ENCODE measurements around the gene TCP1.
"Not testable (repeated sequence)": the region's sequence is repeated elsewhere in the genome, so short reads cannot be mapped to it uniquely, and the experiment has no call there.

Gene TCP1

DNA sequence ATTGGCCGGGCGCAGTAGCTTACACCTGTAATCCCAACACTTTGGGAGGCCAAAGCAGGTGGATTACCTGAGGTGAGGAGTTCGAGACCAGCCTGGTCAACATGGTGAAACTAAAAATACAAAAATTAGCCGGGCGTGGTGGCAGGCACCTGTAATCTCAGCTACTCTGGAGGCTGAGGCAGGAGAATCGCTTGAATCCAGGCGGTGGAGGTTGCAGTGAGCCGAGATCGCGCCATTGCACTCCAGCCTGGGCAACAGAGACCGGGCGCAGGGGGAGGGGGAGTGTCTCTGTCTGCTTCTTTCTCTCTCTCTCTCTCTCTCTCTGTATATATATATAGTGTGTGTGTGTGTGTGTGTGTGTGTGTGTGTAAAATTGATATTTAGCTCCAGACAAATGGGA, 56.9 kb downstream of the TCP1 start:
- DNase-seq: not testable (repeated sequence)

DNA sequence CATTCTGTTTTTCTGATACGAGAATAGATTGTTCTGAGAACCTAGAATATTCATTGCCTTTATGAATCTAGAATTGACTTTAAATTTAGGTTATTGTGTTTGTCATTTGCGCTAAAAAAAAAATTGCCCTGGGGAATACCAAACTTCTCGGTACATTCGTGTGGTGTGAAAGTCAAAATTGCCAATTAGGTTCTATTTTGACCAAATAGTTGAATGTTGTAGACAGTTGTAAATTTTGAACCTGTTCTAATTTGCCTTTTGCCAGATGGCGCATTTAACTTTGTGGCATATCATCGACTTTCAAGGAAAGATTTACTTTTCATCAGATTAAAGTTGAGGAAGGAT, 59.1 kb downstream of the TCP1 start:
- no peak for DNase-seq

DNA sequence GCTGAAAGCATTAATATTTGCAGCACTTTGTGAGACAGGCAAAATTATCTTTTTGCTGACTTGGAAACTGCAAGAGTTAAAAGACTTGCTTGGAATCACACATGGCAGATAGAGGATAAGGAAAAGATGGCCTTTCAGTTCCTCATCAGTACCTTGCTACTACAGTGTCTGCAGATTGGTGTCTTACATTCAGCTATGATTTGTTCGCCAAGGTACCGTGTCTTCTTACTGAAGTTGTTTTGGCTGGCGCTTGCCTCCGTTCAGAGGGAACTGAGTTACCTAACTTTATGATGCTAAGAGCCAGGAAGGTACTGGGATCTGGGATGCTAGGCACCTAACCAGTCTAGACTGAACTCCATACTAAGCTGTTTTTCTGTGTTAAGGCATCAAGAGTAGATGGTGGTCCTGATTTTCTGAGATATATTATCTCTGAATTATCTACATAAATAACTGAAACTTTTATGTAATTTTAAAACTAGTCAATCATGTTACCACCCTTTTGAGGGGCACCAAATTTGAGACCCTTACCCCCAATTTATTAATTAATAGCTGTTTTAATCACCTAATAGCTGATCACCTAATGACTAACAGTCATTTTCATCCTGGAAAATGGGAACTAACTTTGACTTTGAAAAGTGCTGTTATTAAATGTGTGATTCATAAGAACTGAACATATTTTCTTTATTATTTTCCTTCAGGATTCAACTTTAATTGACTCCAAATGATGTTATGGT, 59.6 kb downstream of the TCP1 start:
- no peak for DNase-seq

DNA sequence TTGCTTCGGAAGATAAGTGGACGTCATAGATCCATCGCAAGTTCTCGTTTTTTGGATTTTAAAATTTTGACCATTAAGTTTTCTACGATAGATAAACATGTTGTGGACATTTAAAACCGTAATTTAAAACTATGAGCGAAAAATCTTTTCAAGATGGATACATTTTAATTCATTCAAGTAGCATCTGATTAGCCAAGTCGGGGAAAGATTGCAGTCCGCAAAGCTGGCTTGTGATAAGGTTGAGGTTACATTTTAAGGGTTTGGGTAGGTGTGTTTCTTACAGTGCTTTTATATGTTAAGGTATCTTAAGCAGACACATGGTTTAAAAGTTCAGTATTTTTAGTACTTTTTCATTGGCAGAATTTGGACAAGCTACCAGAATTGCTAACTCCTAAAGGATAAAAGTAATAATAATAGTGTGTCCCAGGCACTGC, 60.9 kb downstream of the TCP1 start:
- no peak for DNase-seq
